GM21526 (cell line): ENCODE results near the gene IER5L.
"Not testable (repeated sequence)": the region's sequence is repeated elsewhere in the genome, so short reads cannot be mapped to it uniquely, and the experiment has no call there.

Experiments
- ATAC-seq: cut with Tn5 transposase; IDR thresholded peaks from one replicate; pipeline ENCODE4 v1.9.1; 2021; ENCODE audit warnings: moderate library complexity; ENCODE audit not compliant: unreplicated experiment, low FRiP score

The IER5L gene

GRCh38 chr9:129164246-129164930 lies 13.7 kb downstream of the IER5L start:
- ATAC-seq: no peak

GRCh38 chr9:129163753-129164152 lies 14.3 kb downstream of the IER5L start:
- no peak for ATAC-seq

GRCh38 chr9:129163198-129163670 lies 14.8 kb downstream of the IER5L start:
- not testable (repeated sequence) for ATAC-seq

GRCh38 chr9:129162497-129163197 lies 15.4 kb downstream of the IER5L start:
- ATAC-seq: no peak

GRCh38 chr9:129161534-129161837 lies 16.6 kb downstream of the IER5L start:
- no peak for ATAC-seq

- ATAC-seq: no peak
Observed at GRCh38 chr9:129160712-129161533, 17.1 kb downstream of the IER5L start.

GRCh38 chr9:129156163-129156562 lies 21.9 kb downstream of the IER5L start:
- no peak for ATAC-seq

GRCh38 chr9:129154866-129155477 lies 23.1 kb downstream of the IER5L start:
- ATAC-seq: no peak

GRCh38 chr9:129151469-129151868 lies 26.6 kb downstream of the IER5L start:
- ATAC-seq: no peak

- no peak for ATAC-seq
Observed at GRCh38 chr9:129150672-129151211, 27.3 kb downstream of the IER5L start.

GRCh38 chr9:129150122-129150521 lies 27.9 kb downstream of the IER5L start:
- no peak for ATAC-seq

- ATAC-seq: no peak
Observed at GRCh38 chr9:129149442-129149841, 28.6 kb downstream of the IER5L start.

- ATAC-seq: no peak
Observed at GRCh38 chr9:129148463-129149204, 29.4 kb downstream of the IER5L start.

- no peak for ATAC-seq
Observed at GRCh38 chr9:129146441-129146941, 31.6 kb downstream of the IER5L start.

GRCh38 chr9:129145841-129146292 lies 32.2 kb downstream of the IER5L start:
- ATAC-seq: no peak

GRCh38 chr9:129145316-129145715 lies 32.7 kb downstream of the IER5L start:
- ATAC-seq: no peak

- ATAC-seq: no peak
Observed at GRCh38 chr9:129143031-129143927, 34.8 kb downstream of the IER5L start.

- ATAC-seq: no peak
Observed at GRCh38 chr9:129142138-129142935, 35.7 kb downstream of the IER5L start.
